NCI-H2227 treated with DMSO at 0.1 percent for 48 hours (cell line): ENCODE results near the gene ADAMTSL2.

ENCODE experiments used
- DNase-seq: peaks from one replicate; lab custom pipeline; 2025; lab: John Stamatoyannopoulos, UW

ADAMTSL2 gene

GRCh38 chr9:133518200-133518599, 16.3 kb upstream of the ADAMTSL2 start:
- DNase-seq = no peak

GRCh38 chr9:133518706-133519449, 15.6 kb upstream of the ADAMTSL2 start:
- DNase-seq = no peak

- no peak for DNase-seq
Measured at GRCh38 chr9:133519693-133520092, 14.8 kb upstream of the ADAMTSL2 start.

- no peak for DNase-seq
Measured at GRCh38 chr9:133520121-133520835, 14.2 kb upstream of the ADAMTSL2 start.

GRCh38 chr9:133521122-133522072, 13.1 kb upstream of the ADAMTSL2 start:
- no peak for DNase-seq

- DNase-seq = no peak
Measured at GRCh38 chr9:133522073-133522910, 12.2 kb upstream of the ADAMTSL2 start.

- DNase-seq = no peak
Measured at GRCh38 chr9:133523106-133523505, 11.4 kb upstream of the ADAMTSL2 start.

GRCh38 chr9:133524146-133524545, 10.4 kb upstream of the ADAMTSL2 start:
- DNase-seq = no peak

GRCh38 chr9:133524679-133525228, 9.8 kb upstream of the ADAMTSL2 start, which contains the start of gene MYMK:
MYMK (minus strand) TSS chr9:133524959; CDS start chr9:133524844, 115 bp downstream.
- DNase-seq = no peak

- DNase-seq = no peak
Measured at GRCh38 chr9:133525677-133526076, 8.8 kb upstream of the ADAMTSL2 start.

- no peak for DNase-seq
Measured at GRCh38 chr9:133526721-133527321, 7.7 kb upstream of the ADAMTSL2 start.

- DNase-seq = no peak
Measured at GRCh38 chr9:133527444-133527920, 7.0 kb upstream of the ADAMTSL2 start.

GRCh38 chr9:133528001-133528875, 6.3 kb upstream of the ADAMTSL2 start:
- no peak for DNase-seq

GRCh38 chr9:133528876-133529241, 5.6 kb upstream of the ADAMTSL2 start:
- no peak for DNase-seq

GRCh38 chr9:133529457-133529856, 5.0 kb upstream of the ADAMTSL2 start:
- DNase-seq = no peak

- DNase-seq = no peak
Measured at GRCh38 chr9:133529874-133530273, 4.6 kb upstream of the ADAMTSL2 start.

- no peak for DNase-seq
Measured at GRCh38 chr9:133531293-133531692, 3.2 kb upstream of the ADAMTSL2 start.

- DNase-seq = no peak
Measured at GRCh38 chr9:133532937-133533668, 1.4 kb upstream of the ADAMTSL2 start.

GRCh38 chr9:133533857-133534256, 647 bp upstream of the ADAMTSL2 start:
- no peak for DNase-seq
